CD4-positive, alpha-beta T cell treated with Interleukin-17A for 4 hours (primary cell): ENCODE results near the gene MZF1.

ENCODE experiments used
- DNase-seq: peaks from one replicate; pipeline ENCODE4 v3.0.0-alpha.2; 2020; ENCODE audit warnings: mixed read lengths

The MZF1 gene

GRCh38 chr19:58538257-58539168 lies 34.6 kb downstream of the MZF1 start:
- peak; percentile 60 for DNase-seq

GRCh38 chr19:58536852-58537798 lies 36.0 kb downstream of the MZF1 start:
- DNase-seq, result no peak

GRCh38 chr19:58535857-58536256 lies 37.3 kb downstream of the MZF1 start:
- DNase-seq, result no peak

- no peak for DNase-seq
Measured at GRCh38 chr19:58531034-58531840, 41.9 kb downstream of the MZF1 start.

- DNase-seq, result no peak
Measured at GRCh38 chr19:58529405-58529804, 43.7 kb downstream of the MZF1 start.

- no peak for DNase-seq
Measured at GRCh38 chr19:58522709-58523108, 50.4 kb downstream of the MZF1 start.

- no peak for DNase-seq
Measured at GRCh38 chr19:58521651-58522050, 51.5 kb downstream of the MZF1 start.

- DNase-seq, result no peak
Measured at GRCh38 chr19:58520257-58520599, 52.9 kb downstream of the MZF1 start.

GRCh38 chr19:58519355-58520256 lies 53.5 kb downstream of the MZF1 start, which contains the start of gene ZBTB45:
ZBTB45 (minus strand) TSS chr19:58519810; CDS start chr19:58517673, 2,137 bp downstream.
- DNase-seq, result peak; percentile 88

- DNase-seq, result peak; percentile 69
Measured at GRCh38 chr19:58519087-58519354, 54.1 kb downstream of the MZF1 start.

- DNase-seq, result no peak
Measured at GRCh38 chr19:58518256-58519086, 54.7 kb downstream of the MZF1 start.

GRCh38 chr19:58516964-58517833 lies 55.9 kb downstream of the MZF1 start:
- no peak for DNase-seq

GRCh38 chr19:58516246-58516836 lies 56.8 kb downstream of the MZF1 start:
- DNase-seq, result no peak

GRCh38 chr19:58515259-58515658 lies 57.9 kb downstream of the MZF1 start:
- DNase-seq, result no peak

GRCh38 chr19:58514564-58515022 lies 58.5 kb downstream of the MZF1 start:
- DNase-seq, result no peak

GRCh38 chr19:58513694-58514563 lies 59.2 kb downstream of the MZF1 start:
- DNase-seq, result peak; percentile 97

- no peak for DNase-seq
Measured at GRCh38 chr19:58513213-58513693, 59.9 kb downstream of the MZF1 start.
